GM12874 (cell line): ENCODE measurements around the gene SLC4A8.

Experiments used
- CTCF ChIP-seq: IDR thresholded peaks from 2 replicates; pipeline ENCODE4 v1.5.1; 2011; ENCODE audit warnings: low read depth, mild to moderate bottlenecking, control low read depth, low read length, moderate library complexity; ENCODE audit not compliant: insufficient read depth

The SLC4A8 gene

GRCh38 chr12:51434305-51434704, 9.7 kb downstream of the SLC4A8 start:
- no peak for TF ChIP-seq CTCF

- TF ChIP-seq CTCF, result no peak
Observed at GRCh38 chr12:51437431-51437830, 12.8 kb downstream of the SLC4A8 start.

- no peak for TF ChIP-seq CTCF
Observed at GRCh38 chr12:51439330-51439729, 14.7 kb downstream of the SLC4A8 start.

GRCh38 chr12:51441583-51441982, 17.0 kb downstream of the SLC4A8 start:
- no peak for TF ChIP-seq CTCF

- TF ChIP-seq CTCF, result no peak
Observed at GRCh38 chr12:51442324-51442723, 17.7 kb downstream of the SLC4A8 start.

GRCh38 chr12:51443573-51443972, 18.9 kb downstream of the SLC4A8 start:
- no peak for TF ChIP-seq CTCF

GRCh38 chr12:51448618-51449256, 24.1 kb downstream of the SLC4A8 start:
- no peak for TF ChIP-seq CTCF
